Thoracic aorta endothelial cell (primary cell): ENCODE measurements around the gene GORAB. TPM values are rescaled to one million over a fixed set of nuclear protein-coding genes. Genes with fewer than 3 reads are reported as not detected.

Source experiments
- total RNA-seq: library from RNA; depleted of rRNA; stranded (reverse); fragments of >200 nt; gene quantifications from 2 replicates; pipeline ENCODE4 v1.2.3, GENCODE V29; 2012

The GORAB gene, protein sequence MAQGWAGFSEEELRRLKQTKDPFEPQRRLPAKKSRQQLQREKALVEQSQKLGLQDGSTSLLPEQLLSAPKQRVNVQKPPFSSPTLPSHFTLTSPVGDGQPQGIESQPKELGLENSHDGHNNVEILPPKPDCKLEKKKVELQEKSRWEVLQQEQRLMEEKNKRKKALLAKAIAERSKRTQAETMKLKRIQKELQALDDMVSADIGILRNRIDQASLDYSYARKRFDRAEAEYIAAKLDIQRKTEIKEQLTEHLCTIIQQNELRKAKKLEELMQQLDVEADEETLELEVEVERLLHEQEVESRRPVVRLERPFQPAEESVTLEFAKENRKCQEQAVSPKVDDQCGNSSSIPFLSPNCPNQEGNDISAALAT
- 12.9 and 13.0 TPM in 2 replicates for total RNA-seq

DNA sequence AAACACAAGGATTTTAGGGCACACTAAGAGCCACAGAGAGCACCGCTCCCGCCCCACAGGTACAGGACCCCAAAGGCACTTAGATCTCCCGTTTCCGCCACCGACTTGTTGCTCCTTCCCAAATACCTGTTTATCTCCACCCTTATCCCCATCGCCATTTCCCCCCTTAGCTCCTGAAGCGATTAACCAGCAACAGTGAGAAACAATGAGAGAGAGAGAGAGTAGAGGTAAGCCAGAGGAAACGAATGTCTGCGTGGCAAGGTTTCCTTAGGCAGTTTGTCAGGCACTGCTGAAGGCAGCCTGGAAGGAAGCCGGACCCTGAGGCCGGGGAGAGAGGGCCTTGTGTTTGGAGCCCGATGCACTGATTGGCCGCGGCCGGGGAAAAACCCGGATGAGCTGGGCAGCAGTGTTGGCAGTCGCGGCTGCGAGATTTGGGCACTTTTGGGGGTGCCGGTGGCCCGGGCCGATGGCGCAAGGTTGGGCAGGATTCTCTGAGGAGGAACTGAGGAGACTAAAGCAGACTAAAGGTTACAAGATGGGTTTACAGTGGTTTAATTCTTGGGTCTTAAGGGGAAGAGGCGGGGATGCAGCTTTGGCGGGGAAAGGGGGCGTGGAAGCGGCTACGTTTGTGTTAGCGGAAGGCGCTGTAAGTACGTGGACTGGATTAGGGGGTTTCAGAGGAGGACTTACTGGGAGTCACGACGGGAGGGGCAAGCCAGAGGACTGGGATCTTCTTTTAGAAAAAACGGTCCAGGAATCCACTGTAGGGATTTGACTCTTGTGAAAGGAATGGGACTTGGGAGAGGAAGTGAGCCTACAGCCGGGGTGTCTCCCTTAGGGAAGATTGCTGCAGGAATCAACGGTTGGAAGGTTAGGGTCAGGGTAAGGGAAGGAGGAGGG, at the start of gene GORAB:
Gene GORAB (plus strand): TSS at position 409 of the 900 bp plus-strand sequence. CDS start 58 bp downstream, at position 467.

Other genes with a start within 250 kb of the GORAB start
- gene PRRX1, start 132.0 kb downstream of the GORAB start, total RNA-seq: 4.4 and 11.6 TPM in 2 replicates